Lower lobe of right lung (tissue), 2 donors: ENCODE data around the gene ANKRD11. TPM values are rescaled to one million over a fixed set of nuclear protein-coding genes. Genes with fewer than 3 reads are reported as not detected.
A peak's percentile ranks its signal among the peaks of the same experiment; 100 is the strongest.

Source experiments
- ATAC-seq, 2 donors: fragments of 200-7000 bp; cut with Tn5 transposase; one replicate each; pipeline ENCODE4 v1.9.1; 2020 to 2022; ENCODE audit warnings: mild to moderate bottlenecking in 2 of 2, moderate library complexity in 2 of 2
- DNase-seq: peaks from one replicate; pipeline ENCODE4 v3.0.0-alpha.2; 2020
- H3K27ac ChIP-seq: fragments of 200-600 bp; one replicate; pipeline ENCODE4 v1.8.0; 2022
- H3K27me3 ChIP-seq: fragments of 200-600 bp; one replicate; pipeline ENCODE4 v1.8.0; 2022; ENCODE audit warnings: low read depth
- H3K36me3 ChIP-seq: fragments of 200-600 bp; one replicate; pipeline ENCODE4 v1.8.0; 2022; ENCODE audit warnings: mild to moderate bottlenecking
- H3K4me1 ChIP-seq: fragments of 200-600 bp; one replicate; pipeline ENCODE4 v1.8.0; 2022
- H3K4me3 ChIP-seq: fragments of 200-600 bp; one replicate; pipeline ENCODE4 v1.8.0; 2022; ENCODE audit warnings: mild to moderate bottlenecking
- H3K9me3 ChIP-seq: fragments of 200-600 bp; one replicate; pipeline ENCODE4 v1.8.0; 2022
- intact Hi-C: fragments of 100-400 bp; cut with DNase I; formaldehyde crosslinking; loops from one replicate; pipeline ENCODE4 v1.11.0; 2022
- total RNA-seq: library from RNA; stranded (reverse); fragmentation: NEBNext Ultra II Directional; extraction: Animal tissue kit (Norgen Biotek cat#: 25700); gene quantifications from one replicate; pipeline ENCODE4 v1.2.1, GENCODE V29; 2021
- TF ChIP-seq, protein P1 (sequence below): fragments of 200-600 bp; IDR thresholded peaks from one replicate; pipeline ENCODE4 v1.8.0; 2022; ENCODE audit warnings: antibody characterized with exemption, mild to moderate bottlenecking
- donor health status: DM: no; HTN: yes; CAD: no; lungs with severe emphysema.

The ANKRD11 gene
- total RNA-seq, 1 donor from 2014 or later, result 127 TPM

- ATAC-seq (peak; percentile 64 to 78), DNase-seq (no peak)
- Histone ChIP-seq H3K4me1 (no peaks in the 10 kb centered on the region), H3K27me3 (no peaks in the 10 kb centered on the region), H3K27ac (no peak overlapping the region), H3K9me3 (no peaks in the 10 kb centered on the region), H3K36me3 (peaks cover 40% of the 10 kb centered on the region), H3K4me3 (no peak overlapping the region)
- TF ChIP-seq, protein P1, sequence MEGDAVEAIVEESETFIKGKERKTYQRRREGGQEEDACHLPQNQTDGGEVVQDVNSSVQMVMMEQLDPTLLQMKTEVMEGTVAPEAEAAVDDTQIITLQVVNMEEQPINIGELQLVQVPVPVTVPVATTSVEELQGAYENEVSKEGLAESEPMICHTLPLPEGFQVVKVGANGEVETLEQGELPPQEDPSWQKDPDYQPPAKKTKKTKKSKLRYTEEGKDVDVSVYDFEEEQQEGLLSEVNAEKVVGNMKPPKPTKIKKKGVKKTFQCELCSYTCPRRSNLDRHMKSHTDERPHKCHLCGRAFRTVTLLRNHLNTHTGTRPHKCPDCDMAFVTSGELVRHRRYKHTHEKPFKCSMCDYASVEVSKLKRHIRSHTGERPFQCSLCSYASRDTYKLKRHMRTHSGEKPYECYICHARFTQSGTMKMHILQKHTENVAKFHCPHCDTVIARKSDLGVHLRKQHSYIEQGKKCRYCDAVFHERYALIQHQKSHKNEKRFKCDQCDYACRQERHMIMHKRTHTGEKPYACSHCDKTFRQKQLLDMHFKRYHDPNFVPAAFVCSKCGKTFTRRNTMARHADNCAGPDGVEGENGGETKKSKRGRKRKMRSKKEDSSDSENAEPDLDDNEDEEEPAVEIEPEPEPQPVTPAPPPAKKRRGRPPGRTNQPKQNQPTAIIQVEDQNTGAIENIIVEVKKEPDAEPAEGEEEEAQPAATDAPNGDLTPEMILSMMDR, result no peak
- intact Hi-C loops, result no loop called here
Measured at GRCh38 chr16:89233678-89234490, 256.5 kb downstream of the ANKRD11 start.

- Histone ChIP-seq H3K4me1 (no peaks in the 10 kb centered on the region), H3K27ac (no peak overlapping the region), H3K4me3 (no peak overlapping the region), H3K36me3 (peaks cover 58% of the 10 kb centered on the region), H3K9me3 (no peaks in the 10 kb centered on the region), H3K27me3 (no peaks in the 10 kb centered on the region)
- intact Hi-C loops, result no loop called here
- DNase-seq (no peak), ATAC-seq (no peak)
- TF ChIP-seq, protein P1, result no peak
Measured at GRCh38 chr16:89232107-89232506, 258.3 kb downstream of the ANKRD11 start.

- no peak for ATAC-seq
- H3K4me1 ChIP-seq, result no peaks in the 10 kb centered on the region
- no peak overlapping the region for H3K27ac ChIP-seq
- H3K27me3 ChIP-seq, result no peaks in the 10 kb centered on the region
- peaks cover 76% of the 10 kb centered on the region for H3K36me3 ChIP-seq
- no peaks in the 10 kb centered on the region for H3K9me3 ChIP-seq
- H3K4me3 ChIP-seq, result no peak overlapping the region
- TF ChIP-seq, protein P1, result no peak
- intact Hi-C loops, result no loop called here
- DNase-seq, result no peak
Measured at GRCh38 chr16:89230255-89230654, 260.1 kb downstream of the ANKRD11 start.

GRCh38 chr16:89224665-89225064, 265.7 kb downstream of the ANKRD11 start:
- TF ChIP-seq, protein P1, result no peak
- no peak overlapping the region for H3K4me3 ChIP-seq
- no peaks in the 10 kb centered on the region for H3K9me3 ChIP-seq
- H3K4me1 ChIP-seq, result no peaks in the 10 kb centered on the region
- DNase-seq, result no peak
- intact Hi-C loops, result no loop called here
- H3K27me3 ChIP-seq, result no peaks in the 10 kb centered on the region
- no peak for ATAC-seq
- H3K36me3 ChIP-seq, result peaks cover 81% of the 10 kb centered on the region
- H3K27ac ChIP-seq, result no peak overlapping the region

DNA sequence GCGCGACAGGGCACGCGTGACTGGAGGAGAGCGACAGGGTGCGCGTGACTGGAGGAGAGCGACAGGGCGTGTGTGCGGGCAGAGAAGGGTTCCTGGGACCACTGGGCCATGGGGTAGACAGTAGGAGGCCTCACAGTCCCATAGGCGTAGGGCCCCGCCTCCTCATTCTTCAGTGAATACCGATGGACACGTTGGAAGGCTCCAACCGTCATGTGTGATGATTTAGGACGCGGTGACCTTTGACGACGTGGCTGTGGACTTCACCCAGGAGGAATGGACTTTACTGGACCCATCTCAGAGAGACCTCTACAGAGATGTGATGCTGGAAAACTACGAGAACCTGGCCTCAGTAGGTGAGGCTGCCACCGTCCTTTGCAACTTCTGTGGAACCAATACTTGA, 267.4 kb downstream of the ANKRD11 start:
- ATAC-seq (no peak), DNase-seq (no peak)
- TF ChIP-seq, protein P1, result no peak
- peaks cover 15% of the 10 kb centered on the region for H3K4me1 ChIP-seq
- no peaks in the 10 kb centered on the region for H3K9me3 ChIP-seq
- H3K27ac ChIP-seq, result no peak overlapping the region
- intact Hi-C loops, result no loop called here
- H3K4me3 ChIP-seq, result no peak overlapping the region
- H3K27me3 ChIP-seq, result no peaks in the 10 kb centered on the region
- peaks cover 70% of the 10 kb centered on the region for H3K36me3 ChIP-seq
